Smooth muscle cell (in vitro differentiated cells): Measurements from ENCODE around the gene LHX4. TPM values are rescaled to one million over a fixed set of nuclear protein-coding genes. Genes with fewer than 3 reads are reported as not detected.

Experiments used
- DNase-seq: peaks from one replicate; lab custom pipeline; 2025; ENCODE audit not compliant: unreplicated experiment; lab: John Stamatoyannopoulos, UW
- H2AFZ ChIP-seq: fragments of 200-600 bp; sonication (generic); 2 replicates; pipeline ENCODE4 v1.6.0; 2016; ENCODE audit warnings: antibody characterized with exemption, low read depth, mild to moderate bottlenecking
- H3F3A ChIP-seq: fragments of 200-600 bp; sonication (generic); 2 replicates; pipeline ENCODE4 v1.6.0; 2017; ENCODE audit warnings: antibody characterized with exemption, low read depth
- H3K27ac ChIP-seq: fragments of 200-600 bp; sonication (generic); 2 replicates; pipeline ENCODE4 v1.5.1; 2016; ENCODE audit warnings: low read depth, mild to moderate bottlenecking
- H3K27me3 ChIP-seq: fragments of 200-600 bp; sonication (generic); 2 replicates; pipeline ENCODE4 v1.6.1; 2016; ENCODE audit warnings: low read depth, mild to moderate bottlenecking
- H3K36me3 ChIP-seq: fragments of 200-600 bp; sonication (generic); 2 replicates; pipeline ENCODE4 v1.5.1; 2016; ENCODE audit warnings: low read depth
- H3K4me1 ChIP-seq: fragments of 200-600 bp; sonication (generic); 2 replicates; pipeline ENCODE4 v1.5.1; 2016; ENCODE audit warnings: low read depth
- H3K4me2 ChIP-seq: fragments of 200-600 bp; sonication (generic); 2 replicates; pipeline ENCODE4 v1.6.0; 2016; ENCODE audit warnings: mild to moderate bottlenecking
- H3K4me3 ChIP-seq: fragments of 200-600 bp; sonication (generic); 2 replicates; pipeline ENCODE4 v1.5.1; 2016; ENCODE audit warnings: mild to moderate bottlenecking
- H3K79me2 ChIP-seq: fragments of 200-600 bp; sonication (generic); 2 replicates; pipeline ENCODE4 v1.6.0; 2016; ENCODE audit warnings: low read depth, mild to moderate bottlenecking
- H3K9ac ChIP-seq: fragments of 200-600 bp; sonication (generic); 2 replicates; pipeline ENCODE4 v1.6.0; 2016; ENCODE audit warnings: low read depth
- H3K9me3 ChIP-seq: fragments of 200-600 bp; sonication (generic); replicated peaks from 2 replicates; pipeline ENCODE4 v1.5.1; 2016; ENCODE audit warnings: low read depth
- H4K20me1 ChIP-seq: fragments of 200-600 bp; sonication (generic); 2 replicates; pipeline ENCODE4 v1.6.0; 2016; ENCODE audit warnings: low read depth
- CTCF ChIP-seq: fragments of 200-600 bp; sonication (generic); IDR thresholded peaks from 2 replicates; pipeline ENCODE4 v1.5.1; 2017; ENCODE audit warnings: borderline replicate concordance, mild to moderate bottlenecking, antibody characterized with exemption; ENCODE audit not compliant: insufficient read depth, poor library complexity, severe bottlenecking
- WGBS: methylation state at CpG from one replicate; pipeline ENCODE4 v1.1.7; 2016; ENCODE audit warnings: low lambda C conversion rate; 5-methylcytosine and 5-hydroxymethylcytosine counted together
- polyA plus RNA-seq: library from polyadenylated mRNA; unstranded; fragments of >200 nt; fragmentation: Nextera tagmentation; extraction: Ambion mirVana; gene quantifications from 2 replicates; pipeline ENCODE4 v1.2.1, GENCODE V29; 2016
- total RNA-seq: library from RNA; depleted of rRNA; stranded (reverse); fragments of >200 nt; gene quantifications from 2 replicates; pipeline ENCODE4 v1.2.3, GENCODE V29; 2014

LHX4 gene
- total and polyA plus RNA-seq, 2 experiments from 2014 or later = not detected

GRCh38 chr1:180268556-180269075 is 38.6 kb downstream of the LHX4 start:
- Histone ChIP-seq H2AFZ (no peak overlapping the region), H3K79me2 (no peaks in the 10 kb centered on the region), H3K36me3 (no peaks in the 10 kb centered on the region), H3K27me3 (peaks cover 5% of the 10 kb centered on the region), H3F3A (no peaks in the 10 kb centered on the region), H3K4me2 (no peak overlapping the region), H3K4me1 (peaks cover 23% of the 10 kb centered on the region), H3K4me3 (no peak overlapping the region), H4K20me1 (no peaks in the 10 kb centered on the region), H3K9ac (no peak overlapping the region), H3K27ac (no peak overlapping the region), H3K9me3 (no peaks in the 10 kb centered on the region)
- DNase-seq = no peak
- no peak for TF ChIP-seq CTCF
- 77% methylated on average over 9 of the region's 9 CpGs for WGBS

GRCh38 chr1:180269645-180270529 is 39.8 kb downstream of the LHX4 start:
- H2AFZ ChIP-seq = no peak overlapping the region
- no peak overlapping the region for H3K9ac ChIP-seq
- peaks cover 23% of the 10 kb centered on the region for H3K4me1 ChIP-seq
- no peak for DNase-seq
- no peaks in the 10 kb centered on the region for H3K79me2 ChIP-seq
- no peak overlapping the region for H3K4me2 ChIP-seq
- TF ChIP-seq CTCF = no peak
- H3F3A ChIP-seq = no peaks in the 10 kb centered on the region
- H3K27me3 ChIP-seq = peaks cover 3% of the 10 kb centered on the region
- 79% methylated on average over 14 of the region's 14 CpGs for WGBS
- H3K36me3 ChIP-seq = no peaks in the 10 kb centered on the region
- no peaks in the 10 kb centered on the region for H3K9me3 ChIP-seq
- no peak overlapping the region for H3K27ac ChIP-seq
- H3K4me3 ChIP-seq = no peak overlapping the region
- no peaks in the 10 kb centered on the region for H4K20me1 ChIP-seq

- WGBS = 64% methylated on average over 8 of the region's 8 CpGs
- Histone ChIP-seq H2AFZ (no peak overlapping the region), H3K79me2 (no peaks in the 10 kb centered on the region), H3K27ac (no peak overlapping the region), H3K9me3 (no peaks in the 10 kb centered on the region), H3K4me2 (no peak overlapping the region), H3K36me3 (no peaks in the 10 kb centered on the region), H4K20me1 (no peaks in the 10 kb centered on the region), H3F3A (no peaks in the 10 kb centered on the region), H3K27me3 (no peaks in the 10 kb centered on the region), H3K9ac (no peak overlapping the region), H3K4me3 (no peak overlapping the region), H3K4me1 (peaks cover 23% of the 10 kb centered on the region)
- TF ChIP-seq CTCF = no peak
- DNase-seq = no peak
These were observed 40.6 kb downstream of the LHX4 start for GRCh38 chr1:180270530-180271271.
